AG09319 (cell line): ENCODE measurements around the gene MPP4.

Experiments
- DNase-seq: peaks from one replicate; pipeline ENCODE4 v3.0.0-alpha.2; 2010; ENCODE audit warnings: low read depth; ENCODE audit errors: extremely low read depth
- CTCF ChIP-seq: IDR thresholded peaks from 2 replicates; pipeline ENCODE4 v1.5.1; 2011; ENCODE audit warnings: low read depth, mild to moderate bottlenecking, inconsistent platforms, low read length, moderate library complexity

MPP4 gene

GRCh38 chr2:201608021-201608420 lies 90.4 kb downstream of the MPP4 start:
- DNase-seq = no peak
- no peak for TF ChIP-seq CTCF

- DNase-seq = no peak
- TF ChIP-seq CTCF = no peak
These were observed 90.9 kb downstream of the MPP4 start for GRCh38 chr2:201607568-201607967.

- TF ChIP-seq CTCF = no peak
- no peak for DNase-seq
These were observed 97.5 kb downstream of the MPP4 start for GRCh38 chr2:201600906-201601305.

GRCh38 chr2:201597397-201597796 lies 101.0 kb downstream of the MPP4 start:
- no peak for DNase-seq
- TF ChIP-seq CTCF = no peak
